DND-41 (cell line): ENCODE data around the gene R3HCC1L.

Source experiments
- CTCF ChIP-seq: IDR thresholded peaks from 2 replicates; pipeline ENCODE4 v1.5.1; 2012; ENCODE audit warnings: borderline replicate concordance, low read length, moderate library complexity, mild to moderate bottlenecking; ENCODE audit not compliant: poor library complexity, severe bottlenecking; ENCODE audit errors: extremely low read depth
- EZH2 ChIP-seq: IDR thresholded peaks from 3 replicates; pipeline ENCODE4 v1.6.1; 2012; ENCODE audit warnings: borderline replicate concordance, low read depth, mild to moderate bottlenecking, moderate library complexity, low read length, inconsistent platforms; ENCODE audit not compliant: severe bottlenecking

- no peak for TF ChIP-seq EZH2
- TF ChIP-seq CTCF, result no peak
These were observed 24.1 kb downstream of the R3HCC1L start for GRCh38 chr10:98158576-98158975.
